ENCODE measurements around the gene SLC38A4.

The SLC38A4 gene

GRCh38 chr12:46832130-46832704 is 6.4 kb upstream of the SLC38A4 start:
- TF ChIP-seq CTCF (IDR thresholded peaks at IDR 0.05; ENCODE audit: extremely low read depth, missing control alignments): no peak
- DNase-seq (ENCODE audit: low spot score): no peak

GRCh38 chr12:46831335-46832129 is 5.7 kb upstream of the SLC38A4 start:
- no peak for DNase-seq (ENCODE audit: low spot score)
- no peak for TF ChIP-seq CTCF (IDR thresholded peaks at IDR 0.05; ENCODE audit: extremely low read depth, missing control alignments)

- TF ChIP-seq CTCF (IDR thresholded peaks at IDR 0.05; ENCODE audit: extremely low read depth, missing control alignments): no peak
- DNase-seq (ENCODE audit: low spot score): no peak
Observed at GRCh38 chr12:46830731-46831334, 5.0 kb upstream of the SLC38A4 start.

- DNase-seq (ENCODE audit: low spot score): no peak
- TF ChIP-seq CTCF (IDR thresholded peaks at IDR 0.05; ENCODE audit: extremely low read depth, missing control alignments): no peak
Observed at GRCh38 chr12:46824709-46825108, 1.1 kb downstream of the SLC38A4 start.

GRCh38 chr12:46818642-46819041 is 7.2 kb downstream of the SLC38A4 start:
- no peak for DNase-seq (ENCODE audit: low spot score)
- TF ChIP-seq CTCF (IDR thresholded peaks at IDR 0.05; ENCODE audit: extremely low read depth, missing control alignments): no peak

- no peak for DNase-seq (ENCODE audit: low spot score)
- no peak for TF ChIP-seq CTCF (IDR thresholded peaks at IDR 0.05; ENCODE audit: extremely low read depth, missing control alignments)
Observed at GRCh38 chr12:46815809-46816208, 10.0 kb downstream of the SLC38A4 start.

GRCh38 chr12:46814143-46814542 is 11.7 kb downstream of the SLC38A4 start:
- DNase-seq (ENCODE audit: low spot score): no peak
- no peak for TF ChIP-seq CTCF (IDR thresholded peaks at IDR 0.05; ENCODE audit: extremely low read depth, missing control alignments)
